ENCODE results near the gene ST14.

DNA sequence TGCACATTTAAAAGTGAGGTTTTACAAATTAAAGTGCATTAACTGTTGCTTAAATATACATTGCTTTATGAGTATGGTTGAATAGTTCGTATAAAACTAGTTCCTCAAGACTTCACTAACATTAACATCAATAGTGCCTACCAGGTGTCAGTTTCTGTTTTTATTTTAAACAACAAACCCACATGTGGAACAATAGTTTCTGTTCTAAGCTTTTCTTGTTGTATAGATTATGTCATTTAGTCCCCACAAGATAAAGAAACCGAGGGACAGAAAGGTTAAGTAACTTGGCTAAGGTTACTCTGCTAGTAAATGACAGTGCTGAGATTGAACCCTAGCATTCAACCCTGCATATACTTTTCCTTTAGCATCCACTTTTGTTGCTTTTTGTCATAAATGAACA is 41.4 kb upstream of the ST14 start:
- TF ChIP-seq POLR2AphosphoS5 (IDR thresholded peaks at IDR 0.05; ENCODE audit: borderline replicate concordance, low read depth, low read length) (no peak), EZH2 (IDR thresholded peaks at IDR 0.05) (no peak), FOXP2 (optimal IDR thresholded peaks at IDR 0.05; ENCODE audit: control extremely low read depth, extremely low read length, insufficient read depth) (no peak)

Measured in SK-N-MC (cell line).